HepG2 (cell line): ENCODE measurements around the gene KIF13A. TPM values are rescaled to one million over a fixed set of nuclear protein-coding genes. Genes with fewer than 3 reads are reported as not detected.
A peak's percentile ranks its signal among the peaks of the same experiment; 100 is the strongest.

Source experiments
- BRCA1 ChIP-seq: sonication (generic); formaldehyde crosslinking; IDR thresholded peaks from 2 replicates; pipeline ENCODE4 v1.4.0; 2020; ENCODE audit warnings: missing genetic modification reagents
- CSRNP2 ChIP-seq: sonication (generic); formaldehyde crosslinking; conservative IDR thresholded peaks from 2 replicates; pipeline ENCODE4 v1.8.0; 2022; ENCODE audit warnings: low read depth, missing genetic modification reagents
- DZIP1 ChIP-seq: sonication (generic); formaldehyde crosslinking; IDR thresholded peaks from 2 replicates; pipeline ENCODE4 v1.5.0; 2020; ENCODE audit warnings: mild to moderate bottlenecking, missing genetic modification reagents
- EP300 ChIP-seq, 3 experiments: sonication (generic) in 1 of 3; formaldehyde crosslinking in 1 of 3; IDR thresholded peaks; 2 replicates each; pipeline versions ENCODE4 v1.5.1 to v1.6.1; 2011 to 2020; ENCODE audit warnings: low read depth in 2 of 3, low read length in 2 of 3, borderline replicate concordance in 1 of 3, improper control_type of control experiment in 1 of 3, mild to moderate bottlenecking in 1 of 3, missing genetic modification reagents in 1 of 3, moderate library complexity in 1 of 3
- FIP1L1 ChIP-seq: fragments of 200-400 bp; formaldehyde crosslinking; IDR thresholded peaks from 2 replicates; pipeline ENCODE4 v1.6.1; 2018; ENCODE audit warnings: low read depth, mild to moderate bottlenecking, low read length, moderate library complexity, borderline replicate concordance; ENCODE audit not compliant: insufficient read depth
- HIVEP1 ChIP-seq: sonication (generic); formaldehyde crosslinking; IDR thresholded peaks from 2 replicates; pipeline ENCODE4 v1.4.0; 2020; ENCODE audit warnings: mild to moderate bottlenecking, missing genetic modification reagents
- MTA1 ChIP-seq: sonication (generic); formaldehyde crosslinking; IDR thresholded peaks from 2 replicates; pipeline ENCODE4 v1.4.0; 2020; ENCODE audit warnings: missing genetic modification reagents, mild to moderate bottlenecking, borderline replicate concordance
- NKX3-1 ChIP-seq: sonication (generic); formaldehyde crosslinking; IDR thresholded peaks from 2 replicates; pipeline ENCODE4 v1.5.0; 2020; ENCODE audit warnings: missing genetic modification reagents
- RCOR2 ChIP-seq: IDR thresholded peaks from 2 replicates; pipeline ENCODE4 v1.6.1; 2016; ENCODE audit warnings: missing biosample characterization, missing genetic modification reagents
- RFX5 ChIP-seq: IDR thresholded peaks from 2 replicates; pipeline ENCODE4 v1.6.1; 2011; ENCODE audit warnings: low read depth, low read length, improper control_type of control experiment
- RXRA ChIP-seq: sonication (generic); formaldehyde crosslinking; IDR thresholded peaks from 2 replicates; pipeline ENCODE4 v1.5.1; 2020; ENCODE audit warnings: missing genetic modification reagents
- SIN3B ChIP-seq: fragments of 150-350 bp; IDR thresholded peaks from 2 replicates; pipeline ENCODE4 v1.6.1; 2014; ENCODE audit warnings: low read length
- ZNF326 ChIP-seq: sonication (generic); formaldehyde crosslinking; IDR thresholded peaks from 2 replicates; pipeline ENCODE4 v1.4.0; 2020; ENCODE audit warnings: missing genetic modification reagents, borderline replicate concordance
- ZNF501 ChIP-seq: sonication (generic); formaldehyde crosslinking; IDR thresholded peaks from 2 replicates; pipeline ENCODE4 v1.5.1; 2020; ENCODE audit warnings: mild to moderate bottlenecking, moderate library complexity, missing genetic modification reagents
- ZNF800 ChIP-seq: sonication (generic); formaldehyde crosslinking; IDR thresholded peaks from 2 replicates; pipeline ENCODE4 v1.4.0; 2020; ENCODE audit warnings: missing genetic modification reagents
- ZNF850 ChIP-seq: sonication (generic); formaldehyde crosslinking; conservative IDR thresholded peaks from 2 replicates; pipeline ENCODE4 v1.9.0; 2021; ENCODE audit warnings: mild to moderate bottlenecking, missing genetic modification reagents
- polyA plus RNA-seq, 8 experiments: library from polyadenylated mRNA; depleted of rRNA in 3 of 8; stranded (reverse) in 7 of 8; unstranded in 1 of 8; fragments of >200 nt; fragmentation: Illumina TruSeq in 4 of 8; extraction: Trizol in 4 of 8; gene quantifications; 2 replicates each; pipeline versions ENCODE4 v1.2.1 to v1.2.3, GENCODE V29; 2011 to 2016; ENCODE audit warnings: low read depth in 4 of 8, missing spikeins in 1 of 8, mixed read lengths in 1 of 8; ENCODE audit not compliant: insufficient read depth in 1 of 8
- total RNA-seq, 5 experiments: library from RNA; depleted of rRNA; stranded (reverse); fragments of >200 nt; fragmentation: Illumina TruSeq; extraction: Trizol; gene quantifications; 2 replicates each; pipeline ENCODE4 v1.2.3, GENCODE V29; 2016; ENCODE audit warnings: low read depth in 1 of 5
- TF ChIP-seq, protein P1 (sequence below): sonication (generic); formaldehyde crosslinking; conservative IDR thresholded peaks from 2 replicates; pipeline ENCODE4 v1.8.0; 2022; ENCODE audit warnings: mild to moderate bottlenecking, moderate library complexity, missing genetic modification reagents
- TF ChIP-seq, protein P2 (sequence below): sonication (generic); formaldehyde crosslinking; IDR thresholded peaks from 2 replicates; pipeline ENCODE4 v1.8.0; 2022; ENCODE audit warnings: low read depth, missing genetic modification reagents

The KIF13A gene
- total and polyA plus RNA-seq, 2 of the 13 experiments (the other 11 are each of a cell fraction or from before 2014, with no cell fraction given) = 21.1 to 37.2 TPM

- peak; percentile 21; the same call in 1 of the 2 replicates for TF ChIP-seq ZNF800 (CRISPR knock-in tag)
- peak; percentile 24; the same call in 1 of the 2 replicates for TF ChIP-seq MTA1 (CRISPR knock-in tag)
- peak; percentile 85 for TF ChIP-seq RCOR2 (CRISPR knock-in tag)
- peak; percentile 62; the same call in 1 of the 2 replicates for TF ChIP-seq ZNF501 (CRISPR knock-in tag)
- TF ChIP-seq ZNF850 (CRISPR knock-in tag) = no peak
- TF ChIP-seq FIP1L1 = 0 out of 2 replicates have a peak, but pooled peaks have one; percentile 68
- 0 out of 2 replicates have a peak, but pooled peaks have one; percentile 31 for TF ChIP-seq DZIP1
- no peak for TF ChIP-seq CSRNP2 (CRISPR knock-in tag)
- TF ChIP-seq, protein P1, sequence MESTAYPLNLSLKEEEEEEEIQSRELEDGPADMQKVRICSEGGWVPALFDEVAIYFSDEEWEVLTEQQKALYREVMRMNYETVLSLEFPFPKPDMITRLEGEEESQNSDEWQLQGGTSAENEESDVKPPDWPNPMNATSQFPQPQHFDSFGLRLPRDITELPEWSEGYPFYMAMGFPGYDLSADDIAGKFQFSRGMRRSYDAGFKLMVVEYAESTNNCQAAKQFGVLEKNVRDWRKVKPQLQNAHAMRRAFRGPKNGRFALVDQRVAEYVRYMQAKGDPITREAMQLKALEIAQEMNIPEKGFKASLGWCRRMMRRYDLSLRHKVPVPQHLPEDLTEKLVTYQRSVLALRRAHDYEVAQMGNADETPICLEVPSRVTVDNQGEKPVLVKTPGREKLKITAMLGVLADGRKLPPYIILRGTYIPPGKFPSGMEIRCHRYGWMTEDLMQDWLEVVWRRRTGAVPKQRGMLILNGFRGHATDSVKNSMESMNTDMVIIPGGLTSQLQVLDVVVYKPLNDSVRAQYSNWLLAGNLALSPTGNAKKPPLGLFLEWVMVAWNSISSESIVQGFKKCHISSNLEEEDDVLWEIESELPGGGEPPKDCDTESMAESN = peak; percentile 53; the same call in 1 of the 2 replicates
- peak; percentile 67; the same call in 1 of the 2 replicates for TF ChIP-seq NKX3-1
- TF ChIP-seq BRCA1 (CRISPR knock-in tag) = peak; percentile 46; the same call in 1 of the 2 replicates
- TF ChIP-seq RXRA (CRISPR knock-in tag) = peak; percentile 73
- 0 out of 2 replicates have a peak, but pooled peaks have one; percentile 48 for TF ChIP-seq HIVEP1 (CRISPR knock-in tag)
- no peak for TF ChIP-seq ZNF326 (CRISPR knock-in tag)
- TF ChIP-seq EP300 (IDR thresholded peaks at IDR 0.05; ENCODE audit: low read depth in 2 of 2, low read length in 2 of 2) = peak in 1 of 2 experiments; percentile 35; a peak in 1 of 4 replicates
- TF ChIP-seq EP300 (CRISPR knock-in tag; IDR thresholded peaks at IDR 0.05; ENCODE audit: borderline replicate concordance) = no peak
- TF ChIP-seq, protein P2, sequence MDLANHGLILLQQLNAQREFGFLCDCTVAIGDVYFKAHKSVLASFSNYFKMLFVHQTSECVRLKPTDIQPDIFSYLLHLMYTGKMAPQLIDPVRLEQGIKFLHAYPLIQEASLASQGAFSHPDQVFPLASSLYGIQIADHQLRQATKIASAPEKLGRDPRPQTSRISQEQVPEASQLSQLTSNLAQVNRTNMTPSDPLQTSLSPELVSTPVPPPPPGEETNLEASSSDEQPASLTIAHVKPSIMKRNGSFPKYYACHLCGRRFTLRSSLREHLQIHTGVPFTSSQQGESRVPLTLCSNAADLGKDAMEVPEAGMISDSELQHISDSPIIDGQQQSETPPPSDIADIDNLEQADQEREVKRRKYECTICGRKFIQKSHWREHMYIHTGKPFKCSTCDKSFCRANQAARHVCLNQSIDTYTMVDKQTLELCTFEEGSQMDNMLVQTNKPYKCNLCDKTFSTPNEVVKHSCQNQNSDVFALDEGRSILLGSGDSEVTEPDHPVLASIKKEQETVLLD (CRISPR knock-in tag) = peak; percentile 32; the same call in 1 of the 2 replicates
- 0 out of 2 replicates have a peak, but pooled peaks have one; percentile 9 for TF ChIP-seq RFX5
- TF ChIP-seq SIN3B = no peak
Measured at GRCh38 chr6:17986656-17987446, 584 bp downstream of the KIF13A start (continued).
